C4-2B (cell line): ENCODE measurements around the gene UBE2E2.

Experiments used
- ZFX ChIP-seq: fragments of 450-650 bp; IDR thresholded peaks from 2 replicates; pipeline ENCODE4 v1.6.1; 2017
- TF ChIP-seq, protein P1 (sequence below): fragments of 450-650 bp; conservative IDR thresholded peaks from 2 replicates; pipeline ENCODE4 v1.5.1; 2017; ENCODE audit warnings: mild to moderate bottlenecking

DNA sequence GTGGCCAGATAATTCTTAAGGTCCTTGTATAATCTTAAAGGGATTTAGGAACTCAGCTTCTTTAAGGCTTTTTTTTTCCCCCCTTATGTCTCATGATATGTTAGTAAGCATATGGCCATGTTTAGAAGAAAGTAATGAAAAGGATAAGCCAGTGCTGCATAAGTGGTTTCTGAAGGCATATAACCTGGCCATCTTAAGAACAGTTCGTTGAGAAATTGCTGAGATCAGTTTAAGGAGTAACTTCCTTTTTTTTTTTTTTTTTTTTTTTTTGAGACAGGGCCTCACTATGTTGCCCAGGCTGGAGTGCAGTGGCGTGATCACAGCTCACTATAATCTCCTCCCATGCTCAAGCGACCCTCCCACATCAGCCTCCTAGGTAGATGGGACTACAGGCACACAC lies 51.7 kb downstream of the UBE2E2 start:
- TF ChIP-seq, protein P1, sequence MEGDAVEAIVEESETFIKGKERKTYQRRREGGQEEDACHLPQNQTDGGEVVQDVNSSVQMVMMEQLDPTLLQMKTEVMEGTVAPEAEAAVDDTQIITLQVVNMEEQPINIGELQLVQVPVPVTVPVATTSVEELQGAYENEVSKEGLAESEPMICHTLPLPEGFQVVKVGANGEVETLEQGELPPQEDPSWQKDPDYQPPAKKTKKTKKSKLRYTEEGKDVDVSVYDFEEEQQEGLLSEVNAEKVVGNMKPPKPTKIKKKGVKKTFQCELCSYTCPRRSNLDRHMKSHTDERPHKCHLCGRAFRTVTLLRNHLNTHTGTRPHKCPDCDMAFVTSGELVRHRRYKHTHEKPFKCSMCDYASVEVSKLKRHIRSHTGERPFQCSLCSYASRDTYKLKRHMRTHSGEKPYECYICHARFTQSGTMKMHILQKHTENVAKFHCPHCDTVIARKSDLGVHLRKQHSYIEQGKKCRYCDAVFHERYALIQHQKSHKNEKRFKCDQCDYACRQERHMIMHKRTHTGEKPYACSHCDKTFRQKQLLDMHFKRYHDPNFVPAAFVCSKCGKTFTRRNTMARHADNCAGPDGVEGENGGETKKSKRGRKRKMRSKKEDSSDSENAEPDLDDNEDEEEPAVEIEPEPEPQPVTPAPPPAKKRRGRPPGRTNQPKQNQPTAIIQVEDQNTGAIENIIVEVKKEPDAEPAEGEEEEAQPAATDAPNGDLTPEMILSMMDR = no peak
- no peak for TF ChIP-seq ZFX
